Activated CD4-positive, alpha-beta T cell treated with anti-CD3 and anti-CD28 coated beads, Interleukin-2, amount 50 U/mL, for 4 hours (primary cell): Measurements from ENCODE around the gene CDH4.

Source experiments
- DNase-seq, 2 experiments: peaks; one replicate each; pipeline ENCODE4 v3.0.0-alpha.2; 2020

CDH4 gene

DNA sequence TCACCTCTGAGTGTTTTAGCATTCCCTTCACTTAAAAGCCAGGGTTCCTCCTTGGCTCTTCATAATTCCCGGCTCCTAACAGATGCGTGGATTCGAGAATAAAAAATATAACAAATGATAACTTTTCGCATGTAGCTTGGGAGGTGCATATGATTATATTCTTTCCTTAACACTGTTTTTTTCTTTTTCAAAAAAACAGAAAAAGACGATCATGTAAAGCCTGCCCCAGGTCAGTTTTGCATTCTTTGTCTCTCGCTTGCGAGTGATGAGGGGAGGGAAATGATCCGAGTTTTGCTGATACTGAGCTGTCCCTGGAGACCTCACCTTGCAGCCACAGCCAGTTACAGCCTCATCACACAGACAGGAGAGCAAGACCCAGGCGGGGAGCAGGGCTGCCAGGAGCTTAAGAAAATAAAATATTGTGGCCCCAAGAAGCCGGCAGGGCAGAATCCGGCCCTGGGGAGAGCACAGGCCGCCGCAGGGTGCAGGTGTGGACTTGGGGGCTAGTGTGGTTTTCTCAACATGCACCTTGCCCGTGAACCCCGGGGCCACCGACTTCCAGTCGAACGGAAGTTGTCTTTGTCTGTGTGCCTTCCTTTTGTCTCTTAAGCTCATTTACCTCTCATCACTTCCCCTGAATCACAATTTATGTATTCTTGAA is 511.8 kb downstream of the CDH4 start:
- no peak for DNase-seq

DNA sequence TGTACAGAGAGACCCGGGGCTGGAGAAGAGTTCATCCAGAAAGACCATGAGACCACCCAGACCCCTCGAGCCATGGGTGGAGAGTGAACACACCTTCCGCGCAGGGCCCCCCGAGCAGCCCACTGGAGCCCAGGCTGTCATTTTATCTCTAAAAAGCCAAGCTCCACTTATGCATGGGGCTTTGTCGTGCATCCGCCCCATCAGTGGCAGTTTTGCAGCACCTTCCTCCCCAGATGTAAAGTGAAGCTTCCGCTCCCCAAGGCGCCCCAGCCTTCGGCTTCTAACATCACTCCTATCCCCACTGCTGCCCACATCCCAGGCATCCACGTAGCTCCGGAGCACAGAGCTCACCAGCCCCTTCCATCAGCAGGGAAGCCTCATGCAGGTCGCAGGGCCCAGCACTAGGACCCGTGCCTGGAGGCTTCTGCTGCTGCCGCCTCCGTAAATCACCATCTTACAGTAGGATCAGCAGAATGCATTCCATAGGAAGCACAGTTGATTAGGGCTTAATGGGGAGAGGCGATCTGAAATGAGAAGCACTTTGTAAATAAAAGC is 512.5 kb downstream of the CDH4 start:
- no peak for DNase-seq

DNA sequence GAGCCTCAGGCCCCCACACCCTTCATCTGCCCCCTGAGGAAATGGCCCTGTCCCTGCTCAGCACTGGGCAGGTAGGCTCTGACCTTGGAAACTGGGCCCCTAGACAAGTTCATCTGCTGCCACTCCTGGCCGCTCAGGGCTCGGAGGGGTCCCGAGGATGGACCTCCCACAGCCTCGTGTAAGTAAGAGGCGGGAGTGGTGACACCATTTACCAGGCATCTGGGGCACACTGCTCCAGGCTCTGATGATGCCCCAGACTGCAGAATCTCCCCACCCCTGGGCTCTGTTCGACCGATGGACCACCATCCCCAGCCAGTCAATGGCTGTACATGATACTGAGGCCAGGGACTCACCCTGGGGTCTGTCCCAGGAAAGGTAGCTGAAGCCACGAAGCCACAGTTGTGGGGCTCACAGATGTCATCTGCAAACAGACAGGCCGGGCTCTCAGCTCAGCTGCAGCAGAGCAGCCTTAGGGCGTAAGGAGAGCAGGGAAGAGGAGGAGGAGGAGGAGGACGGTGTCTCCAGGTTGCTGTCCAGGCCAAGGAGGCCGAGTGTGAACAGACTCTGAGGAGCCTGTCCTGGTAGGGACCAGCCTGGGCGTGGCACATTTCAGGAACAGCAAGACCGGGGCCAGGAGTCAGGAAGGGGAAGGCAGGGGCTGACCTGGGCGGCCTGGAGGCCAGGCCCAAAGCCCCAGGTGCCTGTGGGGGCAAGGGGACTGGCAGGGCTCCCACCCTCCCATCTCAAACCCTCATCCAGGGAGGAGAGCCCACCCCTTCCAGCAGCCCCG is 513.2 kb downstream of the CDH4 start:
- no peak for DNase-seq

DNA sequence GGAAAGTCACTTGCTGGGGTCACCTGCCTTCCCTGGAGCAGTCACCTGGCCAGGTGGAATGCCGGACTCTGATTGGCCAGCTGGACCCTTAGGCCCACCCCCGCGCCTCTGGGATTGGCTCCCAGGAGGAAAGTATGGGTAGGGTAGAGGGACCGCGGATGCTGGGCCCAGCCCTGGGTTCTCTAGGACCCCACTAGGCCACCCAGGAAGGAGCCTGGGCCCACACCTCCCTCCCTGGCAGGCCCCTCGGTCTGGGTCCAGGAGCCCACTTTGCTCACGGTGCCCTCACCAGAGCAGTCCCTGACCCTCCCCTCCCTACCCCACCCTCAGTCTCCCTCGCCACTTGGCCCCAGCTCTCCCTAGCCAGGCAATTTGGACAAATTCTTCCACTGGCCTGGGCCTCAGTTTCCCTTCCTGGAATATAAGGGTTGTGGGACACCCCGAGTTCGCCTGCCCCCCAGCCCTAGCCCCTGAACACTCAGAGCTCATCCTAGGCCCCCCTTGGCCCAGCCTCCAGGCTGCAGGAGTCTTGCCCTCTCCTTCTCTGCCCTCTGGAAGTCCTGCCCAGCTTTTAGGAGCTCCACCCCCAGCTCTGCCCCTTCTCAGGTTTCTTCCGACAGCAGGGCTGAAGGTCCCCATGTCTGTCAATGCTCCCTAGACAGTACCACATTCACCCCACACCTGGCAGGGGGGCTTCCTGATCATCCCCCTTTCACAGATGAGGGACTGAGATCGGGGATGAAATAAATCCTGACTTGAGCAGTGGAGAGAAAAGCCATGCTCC is 514.0 kb downstream of the CDH4 start:
- DNase-seq = no peak

DNA sequence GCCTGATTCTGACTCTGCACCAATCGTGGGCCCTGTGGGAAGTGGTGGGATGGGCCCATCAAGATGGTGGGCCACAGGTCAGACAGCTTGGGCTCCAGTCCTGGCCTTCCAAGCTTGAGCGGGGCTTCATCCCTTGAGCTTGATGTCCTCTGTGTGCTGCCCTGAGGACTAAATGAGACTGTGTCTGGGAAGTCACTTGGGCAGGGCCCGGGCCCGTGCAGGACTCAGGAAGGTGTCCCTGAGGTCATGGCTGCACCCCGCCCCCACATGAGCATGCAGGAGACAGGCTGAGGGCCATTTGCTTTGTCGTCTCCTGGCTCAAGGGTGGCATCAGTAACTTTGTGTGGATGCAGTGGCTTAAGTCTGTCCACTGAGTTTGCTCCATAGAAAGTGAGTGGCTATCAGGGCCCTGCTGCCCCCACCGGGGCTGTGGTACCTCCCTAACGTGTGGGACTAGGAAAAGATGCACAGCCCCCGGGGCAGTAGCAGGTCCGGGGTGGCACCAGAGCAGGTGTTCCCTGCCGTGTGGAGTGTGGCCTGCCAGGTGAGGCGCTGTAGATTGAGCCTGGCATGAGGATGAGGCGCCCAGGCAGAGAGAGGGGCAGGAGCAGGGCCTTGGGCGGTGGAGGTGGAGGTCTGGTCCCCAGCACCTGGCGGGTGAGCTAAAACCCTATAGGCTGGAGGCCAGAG is 515.0 kb downstream of the CDH4 start:
- DNase-seq = no peak

DNA sequence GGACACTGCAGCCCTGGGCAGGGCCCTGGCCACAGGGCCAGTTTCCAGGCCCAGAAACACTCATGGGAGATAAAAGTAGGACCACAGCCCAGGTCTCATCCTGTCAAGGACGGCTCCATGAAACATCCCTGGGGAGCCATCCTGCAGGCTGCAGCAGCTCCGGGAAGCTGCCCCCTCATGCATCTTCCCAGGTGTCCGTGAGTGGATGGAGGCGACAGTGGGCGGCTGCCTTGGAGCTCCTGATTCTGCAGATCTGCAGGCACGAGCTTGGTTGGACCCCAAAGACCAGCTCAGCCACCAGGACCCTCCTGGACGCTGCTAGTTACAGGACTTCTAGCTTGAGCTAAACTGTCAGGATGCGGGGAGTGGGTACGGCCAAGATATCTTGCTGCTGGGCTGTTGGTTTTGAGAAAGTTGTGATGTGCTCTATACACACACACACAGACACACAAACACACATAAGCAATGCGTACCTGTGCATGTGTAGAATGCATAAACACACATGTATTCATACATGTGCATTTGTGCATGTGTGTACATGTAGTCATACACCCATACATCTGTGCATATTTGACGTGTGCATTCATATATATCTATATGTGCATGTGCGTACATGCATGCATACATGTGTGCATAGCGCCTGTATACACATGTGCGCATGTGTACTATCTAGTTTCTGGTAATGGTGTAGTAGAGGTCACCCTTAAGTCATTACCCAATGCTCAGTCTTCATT is 515.9 kb downstream of the CDH4 start:
- no peak for DNase-seq

DNA sequence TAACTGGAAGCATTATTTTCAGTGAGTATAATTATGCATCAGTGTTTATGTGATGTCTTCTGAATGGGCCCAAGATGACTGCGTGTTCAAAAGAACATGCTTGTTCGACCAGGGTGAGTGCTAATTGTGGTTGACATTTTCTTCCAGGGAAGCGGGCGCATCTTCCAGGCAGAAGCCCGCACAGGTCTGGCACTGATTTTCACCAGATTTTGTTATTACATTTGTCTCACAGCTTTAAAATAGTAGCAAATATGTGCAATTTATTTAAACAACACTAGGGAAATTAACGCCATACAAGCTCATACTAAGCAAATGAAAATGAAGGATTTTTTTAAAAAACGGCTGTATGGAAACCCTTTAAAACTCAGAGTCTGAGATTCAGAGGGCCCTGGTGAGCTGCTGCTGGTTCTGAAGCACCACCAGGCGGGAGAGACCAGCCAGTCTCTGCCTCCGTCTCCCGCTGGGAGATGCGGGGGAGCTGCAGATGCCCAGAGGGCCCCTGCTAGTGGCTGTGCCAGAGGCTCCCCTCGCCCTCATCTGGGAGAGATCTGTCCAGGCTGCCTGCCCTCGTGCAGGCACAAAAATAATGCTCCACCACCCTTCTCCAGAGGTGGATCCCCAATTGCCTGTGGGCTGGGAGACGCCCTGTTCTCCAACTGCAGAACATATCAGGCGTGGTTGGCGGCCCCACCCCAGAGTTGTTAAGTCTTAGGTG is 516.7 kb downstream of the CDH4 start:
- DNase-seq = no peak

DNA sequence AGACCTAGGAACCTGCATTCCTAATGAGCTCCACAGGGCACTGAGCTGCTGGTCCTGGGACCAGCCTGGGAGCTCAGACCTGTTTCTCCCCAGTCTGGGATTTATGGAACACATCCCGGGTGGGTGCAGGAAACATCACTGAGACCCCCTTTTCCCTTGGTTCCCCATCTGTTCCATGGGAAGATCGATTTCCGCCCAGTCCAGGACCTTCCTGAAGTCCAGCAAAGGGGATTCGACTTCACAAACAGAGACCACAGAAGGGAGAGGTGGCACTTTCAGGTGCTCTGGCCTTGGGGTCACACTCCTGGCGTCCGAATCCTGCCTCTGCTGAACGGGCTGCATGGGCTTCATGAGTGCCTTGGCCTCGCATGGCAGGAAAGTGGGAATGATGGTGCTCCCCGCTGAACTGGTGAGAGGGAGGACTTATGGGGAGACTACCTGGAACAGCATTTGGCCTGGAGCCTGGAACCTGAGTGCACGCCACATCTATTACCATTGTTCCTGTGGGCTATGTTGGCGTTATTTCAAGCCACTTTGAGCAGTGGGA is 517.3 kb downstream of the CDH4 start:
- DNase-seq = no peak

DNA sequence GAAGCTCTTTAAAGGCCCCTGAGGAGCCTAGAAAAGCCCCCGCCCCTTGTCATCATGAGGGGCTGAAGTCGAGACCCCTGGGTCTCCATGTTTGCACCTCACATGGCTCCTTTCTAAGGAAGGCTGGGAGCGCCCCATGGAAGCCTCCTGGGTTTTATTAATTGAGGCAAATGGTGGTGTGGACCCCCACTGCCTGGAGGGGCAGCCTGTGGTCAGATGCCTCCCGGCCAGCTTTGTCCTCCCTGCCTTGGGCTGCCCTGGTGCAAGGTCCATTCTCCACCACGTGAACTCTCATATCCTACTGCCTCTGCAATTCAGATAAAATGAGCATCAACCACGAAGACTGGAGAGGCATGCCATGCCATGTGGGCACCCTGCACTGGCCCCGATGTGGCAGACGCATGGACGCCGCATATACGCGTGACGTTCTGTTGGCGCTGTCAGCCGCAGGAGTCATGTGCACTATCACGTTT is 518.1 kb downstream of the CDH4 start:
- DNase-seq = no peak

DNA sequence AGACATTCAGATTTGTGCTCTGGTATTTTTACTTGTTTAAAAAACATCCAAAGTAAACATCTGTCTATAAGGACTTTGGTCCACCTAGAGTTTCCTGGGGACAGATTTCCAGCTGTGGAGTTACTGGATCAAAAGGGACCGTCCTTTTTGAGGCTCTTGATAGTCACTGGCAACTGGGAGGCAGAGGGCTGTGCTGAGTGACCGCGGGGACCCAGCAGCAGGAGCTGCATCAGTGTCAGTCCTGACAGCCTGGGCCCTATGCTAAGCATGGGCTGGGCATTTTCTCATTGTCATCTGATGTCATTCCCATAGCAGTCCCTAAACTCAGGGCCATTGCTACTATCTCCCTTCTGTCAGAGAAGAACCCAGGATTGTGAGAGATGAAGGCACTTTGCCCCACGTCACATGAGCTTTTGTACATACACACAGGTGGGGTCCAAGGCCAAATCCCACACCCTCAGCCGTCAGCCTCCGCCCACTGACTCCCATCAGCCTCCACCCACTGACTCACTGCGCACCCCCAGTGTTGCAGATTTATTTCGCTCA is 519.8 kb downstream of the CDH4 start:
- no peak for DNase-seq

DNA sequence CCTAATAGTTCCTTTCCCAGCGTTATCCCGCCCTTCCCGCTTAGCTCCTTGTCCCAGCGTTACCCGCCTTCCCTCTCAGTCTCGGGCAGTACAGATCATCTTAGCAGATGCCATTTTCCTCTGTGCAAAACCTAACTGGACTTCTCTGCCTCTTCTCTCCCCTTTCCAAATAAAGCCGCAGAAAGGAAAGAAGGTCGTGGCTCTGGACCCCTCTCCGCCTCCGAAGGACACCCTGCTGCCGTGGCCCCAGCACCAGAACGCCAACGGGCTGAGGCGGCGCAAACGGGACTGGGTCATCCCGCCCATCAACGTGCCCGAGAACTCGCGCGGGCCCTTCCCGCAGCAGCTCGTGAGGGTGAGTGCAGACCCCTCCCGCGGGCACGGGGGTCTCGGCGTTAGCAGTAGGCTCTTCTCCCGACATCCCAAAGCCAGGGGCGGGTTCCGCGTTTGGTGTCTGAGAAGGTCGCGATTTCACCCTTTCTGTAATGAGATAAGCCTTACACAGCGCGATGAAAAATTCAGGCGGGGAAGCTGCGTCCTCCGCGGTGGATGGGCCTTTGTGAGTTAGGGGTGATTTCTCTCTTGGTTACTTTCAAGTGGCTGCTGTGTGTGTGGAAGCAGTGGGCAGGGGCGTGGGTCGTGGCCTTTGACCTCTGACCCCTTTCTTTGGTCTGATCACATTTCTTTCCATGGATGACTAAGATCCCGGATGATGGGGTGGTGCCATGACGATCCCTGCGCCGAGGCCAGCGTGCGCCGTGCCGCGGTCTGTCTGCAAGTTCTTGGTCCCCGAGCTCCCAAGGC is 521.0 kb downstream of the CDH4 start:
- no peak for DNase-seq

DNA sequence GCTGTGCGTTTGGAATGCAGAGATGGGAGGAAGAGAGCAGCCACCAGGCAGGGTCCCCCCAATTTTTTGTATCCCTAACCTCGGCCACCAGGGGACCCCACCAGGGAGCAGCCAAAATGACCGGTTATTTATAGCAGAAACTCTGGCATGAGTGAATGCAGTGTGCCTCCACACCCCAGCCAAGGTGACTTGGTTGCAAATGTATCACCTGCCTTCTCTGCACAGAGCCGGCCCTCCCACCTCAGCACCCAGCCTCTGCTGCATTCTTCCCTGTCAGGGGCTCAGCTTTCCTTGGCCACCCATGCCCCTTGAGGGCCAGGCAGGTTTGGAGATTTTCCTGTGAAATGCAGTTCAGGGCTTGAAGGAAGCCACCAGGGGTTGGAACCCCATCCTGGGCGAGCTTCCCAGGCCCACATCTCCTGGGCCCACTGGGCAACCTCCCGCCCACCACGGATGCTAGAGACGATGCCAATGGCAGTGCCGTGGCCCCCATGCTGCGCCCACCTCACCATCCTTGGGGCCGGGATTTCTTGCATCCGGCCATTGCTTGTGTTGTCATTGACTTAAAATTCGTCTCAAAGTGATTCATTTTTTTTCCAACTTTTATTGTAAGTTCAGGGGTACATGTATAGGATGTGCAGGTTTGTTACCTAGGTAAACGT is 522.0 kb downstream of the CDH4 start:
- no peak for DNase-seq

DNA sequence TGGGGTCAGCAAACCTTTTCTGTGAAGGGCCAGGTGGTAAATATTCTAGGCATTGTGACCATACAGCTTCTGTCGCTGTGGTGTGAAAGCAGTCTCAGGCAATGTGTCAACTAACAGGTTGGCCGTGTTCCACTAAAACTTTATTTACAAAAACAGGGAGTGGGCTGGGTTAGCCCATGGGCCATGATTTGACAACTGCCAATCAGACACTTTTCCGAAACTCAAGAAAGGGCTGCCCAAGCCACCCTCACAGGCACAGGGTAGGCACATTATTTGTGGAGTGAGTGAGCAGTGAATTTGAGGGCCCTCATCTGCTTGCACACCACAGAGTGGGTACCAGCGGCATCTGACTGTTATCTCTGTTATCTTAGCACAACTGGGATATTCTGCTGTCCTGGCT is 523.4 kb downstream of the CDH4 start:
- DNase-seq = no peak

DNA sequence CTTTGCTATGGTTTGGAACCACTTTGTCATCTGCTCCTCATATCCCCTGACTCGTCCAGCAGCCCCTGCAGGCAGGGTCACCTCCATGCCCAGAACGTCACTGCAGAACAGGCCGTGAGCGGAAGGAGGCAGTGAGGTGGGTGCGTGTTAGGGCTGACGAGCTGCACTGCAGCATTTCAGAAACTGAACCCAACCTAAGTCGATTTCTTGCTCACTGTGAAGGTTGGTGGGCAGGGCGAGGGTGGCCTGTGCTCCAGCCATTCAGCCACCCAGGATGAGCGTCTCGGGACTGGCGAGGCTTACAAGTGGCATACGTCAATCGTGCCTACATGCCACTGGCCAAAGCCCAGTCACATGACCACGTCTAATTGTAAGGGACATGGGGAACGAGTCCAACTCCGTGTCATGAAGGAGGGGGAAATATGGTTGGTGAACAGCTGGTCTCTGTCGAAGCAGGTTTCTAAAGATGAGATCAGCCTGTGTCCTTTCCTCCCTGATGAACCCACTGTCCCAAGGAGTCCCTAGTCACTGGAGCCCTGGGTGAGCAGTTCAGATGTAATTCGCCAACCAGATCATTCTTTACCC is 524.5 kb downstream of the CDH4 start:
- DNase-seq = no peak

DNA sequence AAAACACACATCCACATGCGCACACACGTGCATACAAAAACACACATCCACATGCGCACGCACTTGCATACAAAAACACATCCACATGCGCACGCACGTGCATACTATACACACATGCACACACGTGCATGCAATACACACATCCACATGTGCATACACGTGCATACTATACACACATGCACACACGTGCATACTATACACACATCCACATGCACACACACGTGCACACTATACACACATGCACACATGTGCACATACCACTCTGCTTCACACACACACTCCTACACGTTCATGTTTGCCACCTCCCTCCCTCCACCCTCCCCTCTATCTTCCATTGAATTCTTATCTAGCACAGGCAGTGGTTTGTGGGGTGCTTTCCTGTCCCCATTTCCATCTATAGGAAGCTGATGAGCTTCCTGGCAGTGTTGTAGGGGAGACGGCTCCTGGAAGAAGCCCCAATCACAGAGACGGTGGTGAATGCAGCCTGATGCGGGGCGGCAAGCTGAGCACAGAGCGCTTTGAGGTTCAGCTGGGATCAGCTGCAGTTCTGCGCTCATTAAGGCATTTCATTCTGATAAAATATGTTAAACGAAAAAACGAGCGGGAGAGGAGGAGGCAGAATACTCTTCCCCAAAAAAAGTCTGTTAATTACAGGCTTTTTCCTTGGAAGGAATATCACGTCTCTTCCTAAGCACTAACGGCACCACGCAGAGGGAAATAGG is 525.9 kb downstream of the CDH4 start:
- DNase-seq = no peak

DNA sequence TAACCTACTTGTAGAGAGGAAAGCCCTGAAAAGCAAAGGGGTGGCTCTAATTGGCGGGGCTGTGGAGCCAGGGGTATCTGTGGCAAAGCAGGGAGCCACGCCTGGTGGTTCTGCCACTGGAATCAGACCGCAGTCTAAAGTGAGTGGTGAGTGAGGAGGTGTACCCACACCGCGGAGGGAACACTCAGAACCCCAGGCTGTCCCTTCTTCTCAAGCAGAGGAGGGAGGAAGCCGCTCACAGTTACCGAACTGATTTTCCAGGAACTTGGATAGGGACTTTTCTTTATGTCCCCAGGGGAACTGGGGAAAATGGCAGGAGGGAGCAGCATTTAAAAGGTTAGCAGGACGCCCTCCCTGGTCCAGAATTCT is 526.4 kb downstream of the CDH4 start:
- DNase-seq = no peak

DNA sequence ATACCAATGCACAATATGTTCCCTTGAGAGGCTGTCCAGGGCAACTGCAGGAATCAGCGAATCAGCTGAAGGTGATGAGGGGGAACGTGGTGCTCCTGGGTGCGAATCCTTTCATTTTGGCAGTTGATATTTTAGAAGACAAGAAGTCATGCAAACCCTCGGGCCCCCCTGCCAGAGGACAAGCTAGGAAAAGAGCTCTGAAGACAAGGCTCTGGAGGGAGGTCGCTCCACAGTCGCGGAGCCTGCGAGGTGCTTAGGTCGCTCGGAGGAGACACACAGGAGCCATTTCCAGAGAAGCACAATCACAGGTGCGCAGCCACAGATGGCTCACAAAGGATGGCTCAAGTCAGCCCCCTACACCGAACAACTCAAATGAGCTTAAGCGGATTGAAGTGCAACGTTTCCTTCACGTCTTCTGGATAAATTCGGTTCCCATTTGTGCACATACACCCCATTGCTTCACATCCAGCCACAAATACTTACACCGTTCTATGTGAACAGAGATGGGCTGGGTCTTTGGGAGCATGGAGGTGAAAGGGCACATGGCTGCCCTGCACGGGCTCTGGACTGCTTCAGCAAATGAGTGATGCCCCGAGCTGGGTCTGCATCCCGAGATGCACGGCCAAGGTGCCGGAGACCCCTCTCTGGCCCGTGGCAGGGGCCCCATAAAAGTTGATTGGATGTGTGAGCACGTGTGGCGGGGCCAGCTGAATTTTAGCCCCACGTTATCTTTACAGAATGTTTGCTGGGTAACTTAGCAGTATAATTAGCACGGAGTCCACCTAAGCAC is 527.3 kb downstream of the CDH4 start:
- DNase-seq = no peak
